Fibroblast of skin of right biceps (primary cell): ENCODE results near the gene DENND5A.
"Not testable (repeated sequence)": the region's sequence is repeated elsewhere in the genome, so short reads cannot be mapped to it uniquely, and the experiment has no call there.

Experiments used
- DNase-seq: peaks from one replicate; pipeline ENCODE4 v3.0.0-alpha.2; 2013

The DENND5A gene

DNA sequence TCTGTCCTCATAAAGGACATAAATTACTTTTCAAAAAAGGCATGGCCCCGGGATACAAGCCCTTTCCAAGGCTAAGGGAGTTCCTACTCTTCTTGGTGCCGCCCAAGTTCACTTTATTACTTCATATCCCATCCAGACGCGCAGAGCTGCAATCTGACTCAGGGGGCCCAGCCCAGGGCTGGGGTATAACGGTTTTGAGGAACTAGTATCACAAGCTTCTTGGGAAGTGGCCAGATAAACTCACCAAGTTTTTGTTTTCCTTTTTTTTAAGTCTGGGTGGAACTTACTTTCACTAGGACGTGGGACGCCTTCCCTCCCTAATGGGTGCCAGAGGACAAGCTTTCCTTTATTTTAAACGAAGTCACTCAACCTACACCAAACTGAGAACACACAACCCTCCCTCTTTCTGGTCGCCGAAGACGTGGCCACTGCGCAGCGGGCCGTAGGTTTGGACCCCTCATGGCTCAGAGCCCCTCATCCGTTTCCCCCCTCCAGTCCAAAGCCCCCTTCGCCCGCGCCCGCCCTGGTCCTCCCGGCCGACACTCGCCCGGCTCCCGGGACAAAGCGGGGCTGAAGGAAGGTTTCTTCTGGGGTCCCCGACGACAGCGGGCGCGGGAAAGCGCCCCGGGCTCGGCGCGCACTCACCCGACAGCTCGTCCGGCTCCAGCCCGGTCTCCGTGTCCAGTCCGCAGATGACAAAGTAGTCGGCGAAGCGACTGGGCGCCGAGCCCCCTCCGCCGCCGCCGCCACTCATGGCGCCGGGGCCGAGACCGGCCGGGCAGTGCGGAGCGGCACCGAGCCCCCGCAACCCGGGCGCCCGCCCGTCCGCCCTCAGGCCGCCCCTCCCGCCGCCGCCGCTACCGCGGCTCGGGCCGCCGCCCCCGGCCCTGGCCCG lies 587 bp downstream of the DENND5A start:
- DNase-seq: peak; percentile 88

DNA sequence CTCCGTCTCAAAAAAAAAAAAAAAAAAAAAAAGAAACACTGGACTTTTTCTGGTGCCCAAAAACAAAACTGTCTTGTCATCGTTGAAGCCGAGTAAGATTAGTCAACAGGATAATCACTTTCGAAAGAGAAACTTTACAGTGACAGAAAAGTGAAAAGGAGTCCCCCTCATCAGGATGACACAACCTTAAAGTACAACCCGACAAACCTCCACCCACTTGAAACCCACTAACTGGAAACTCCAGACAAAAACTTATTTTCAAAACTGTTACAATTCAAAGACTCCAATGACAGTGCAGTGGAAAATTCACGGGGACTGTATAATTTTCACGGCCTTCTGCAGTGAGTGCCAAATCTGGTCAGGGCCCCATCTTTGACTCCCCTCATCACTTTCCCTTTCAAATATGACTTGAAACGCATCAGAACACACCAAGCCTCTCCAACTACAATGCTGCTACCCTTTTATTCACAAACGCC lies 1.3 kb downstream of the DENND5A start:
- DNase-seq: peak; percentile 41

DNA sequence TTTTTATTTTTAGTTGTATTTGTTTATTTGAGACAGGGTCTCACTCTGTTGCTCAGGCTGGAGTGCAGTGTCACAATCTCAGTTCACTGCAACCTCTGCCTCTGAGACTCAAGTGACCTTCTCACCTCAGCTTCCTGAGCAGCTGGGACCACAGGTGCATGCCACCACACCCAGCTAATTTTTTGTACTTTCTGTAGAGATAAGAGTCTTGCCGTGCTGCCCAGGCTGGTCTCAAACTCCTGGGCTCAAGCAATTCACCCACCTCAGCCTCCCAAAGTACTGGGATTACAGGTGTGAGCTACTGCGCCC lies 4.4 kb downstream of the DENND5A start:
- DNase-seq: not testable (repeated sequence)

DNA sequence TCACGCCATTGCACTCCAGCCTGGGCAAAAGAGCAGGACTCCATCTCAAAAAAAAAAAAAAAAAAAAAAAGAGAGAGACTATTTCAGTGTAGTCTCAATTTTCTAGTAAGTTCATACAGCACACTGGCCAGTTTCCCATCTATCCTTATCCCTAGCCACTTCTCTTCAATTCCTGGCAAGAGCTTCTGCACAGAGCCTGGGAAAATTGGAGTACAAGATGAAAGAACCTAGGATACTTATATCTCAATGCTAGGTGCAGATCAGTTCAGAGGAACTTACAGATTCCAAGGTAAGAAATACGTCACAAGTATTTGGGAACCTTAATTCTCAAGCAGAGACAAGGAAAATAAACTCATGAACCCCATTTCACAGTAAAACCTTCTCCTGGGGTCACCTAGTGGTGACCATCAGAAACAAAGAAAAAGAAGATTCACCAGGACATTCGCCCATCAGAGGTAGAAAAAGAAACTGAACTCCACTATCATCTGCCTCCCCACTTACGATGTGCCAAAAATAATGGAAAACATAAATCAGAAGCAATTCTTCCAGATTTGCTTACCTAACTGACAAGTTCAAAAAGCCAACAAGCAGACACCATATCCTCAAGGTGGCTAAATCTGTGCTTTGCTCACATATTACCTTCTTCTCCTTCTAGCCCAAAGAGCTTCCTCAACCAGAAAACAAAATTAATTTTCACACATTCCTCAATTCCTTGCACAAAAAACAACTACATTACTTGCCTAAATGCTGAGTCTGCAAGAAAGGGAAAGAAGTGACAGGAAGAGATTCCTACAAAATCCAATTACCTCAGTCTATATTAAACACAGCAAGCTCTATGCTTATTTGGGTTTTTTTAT lies 4.9 kb downstream of the DENND5A start:
- DNase-seq: no peak

DNA sequence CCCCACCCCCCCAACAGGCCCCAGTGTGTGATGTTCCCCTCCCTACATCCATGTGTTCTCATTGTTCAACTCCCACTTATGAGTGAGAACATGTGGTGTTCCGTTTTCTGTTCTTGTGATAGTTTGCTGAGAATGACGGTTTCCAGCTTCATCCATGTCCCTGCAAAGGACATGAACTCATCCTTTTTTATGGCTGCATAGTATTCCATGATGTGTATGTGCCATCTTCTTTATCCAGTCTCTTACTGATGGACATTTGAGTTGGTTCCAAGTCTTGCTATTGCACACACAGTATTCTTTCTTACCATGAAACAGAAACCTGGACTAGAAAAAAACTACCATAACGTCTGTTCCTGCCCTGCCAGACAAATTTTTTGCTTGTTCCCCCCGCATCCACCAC lies 6.9 kb downstream of the DENND5A start:
- DNase-seq: not testable (repeated sequence)

DNA sequence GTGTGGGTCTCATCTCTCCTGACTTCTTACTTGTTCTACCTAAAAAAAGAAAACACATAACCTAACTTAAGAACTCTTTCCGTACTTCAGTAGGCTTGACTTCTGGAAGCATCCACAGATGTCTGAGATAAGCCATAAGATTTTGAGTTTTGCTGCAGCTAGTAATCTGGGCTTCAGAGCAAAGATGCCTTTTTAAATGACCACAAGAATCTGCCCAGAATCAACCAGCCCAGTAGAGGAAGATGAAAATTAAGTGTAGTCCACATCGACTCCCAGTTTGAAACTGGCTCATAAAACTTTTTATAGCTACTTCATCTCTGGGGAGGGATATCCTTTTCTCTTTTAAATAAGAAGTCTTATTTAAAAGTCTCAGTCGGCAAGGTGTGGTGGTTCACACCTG lies 10.7 kb downstream of the DENND5A start:
- no peak for DNase-seq

DNA sequence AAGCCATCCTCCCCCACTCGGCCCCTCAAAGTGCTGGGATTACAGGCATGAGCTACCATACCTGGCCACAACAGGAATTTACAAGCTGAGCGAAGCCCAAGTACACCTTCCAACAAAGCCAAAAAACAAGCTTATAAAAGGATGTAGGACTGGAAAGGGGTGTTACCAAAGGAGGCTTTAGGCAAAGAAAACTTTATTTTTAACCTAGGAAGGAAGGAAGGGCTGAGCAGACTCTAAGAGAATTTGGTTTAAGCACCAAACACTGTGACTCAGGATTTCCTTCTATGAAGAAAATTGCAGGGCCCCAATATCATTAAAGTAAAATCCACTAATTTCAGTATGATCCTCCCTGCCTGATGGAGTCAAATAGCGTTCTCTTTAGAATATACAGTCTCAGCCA lies 12.1 kb downstream of the DENND5A start:
- DNase-seq: no peak

DNA sequence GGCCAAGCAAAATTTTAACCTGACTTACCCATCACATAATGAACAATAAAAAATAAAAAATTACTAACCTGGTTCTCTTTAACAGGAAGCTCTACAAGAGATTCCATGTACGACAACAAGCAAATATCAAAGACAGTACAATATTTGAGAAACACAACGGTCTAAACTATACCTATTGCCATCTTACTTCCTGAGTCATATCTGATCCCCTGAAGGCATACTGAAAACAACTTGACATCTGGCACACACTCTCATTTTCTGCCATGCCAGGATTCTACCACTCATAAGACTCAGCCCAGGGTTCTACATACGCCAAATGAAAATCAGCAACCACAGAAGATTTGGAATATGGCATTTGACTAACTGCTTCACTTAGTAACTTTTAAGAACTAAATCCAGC lies 13.8 kb downstream of the DENND5A start:
- DNase-seq: no peak

DNA sequence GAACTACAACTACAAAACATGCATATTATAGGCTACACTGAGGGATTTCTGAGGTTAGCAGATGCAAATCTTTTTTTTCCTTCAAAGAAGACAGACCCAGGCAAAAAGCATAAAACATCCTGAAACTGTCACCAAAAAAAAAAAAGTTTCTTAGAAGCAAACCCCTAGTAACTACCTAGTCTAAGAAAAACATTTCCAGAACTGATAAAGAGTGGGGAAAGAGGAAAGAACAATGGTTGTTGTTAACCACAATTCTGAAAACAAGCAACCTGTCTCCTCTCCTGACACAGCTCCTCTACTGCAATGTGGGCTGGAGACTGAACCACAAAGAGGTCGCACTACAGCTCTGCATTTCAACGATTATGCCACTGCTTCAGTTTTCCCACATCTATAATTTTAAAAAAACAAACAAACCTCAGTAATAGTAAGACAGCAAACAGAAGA lies 15.0 kb downstream of the DENND5A start:
- DNase-seq: no peak

DNA sequence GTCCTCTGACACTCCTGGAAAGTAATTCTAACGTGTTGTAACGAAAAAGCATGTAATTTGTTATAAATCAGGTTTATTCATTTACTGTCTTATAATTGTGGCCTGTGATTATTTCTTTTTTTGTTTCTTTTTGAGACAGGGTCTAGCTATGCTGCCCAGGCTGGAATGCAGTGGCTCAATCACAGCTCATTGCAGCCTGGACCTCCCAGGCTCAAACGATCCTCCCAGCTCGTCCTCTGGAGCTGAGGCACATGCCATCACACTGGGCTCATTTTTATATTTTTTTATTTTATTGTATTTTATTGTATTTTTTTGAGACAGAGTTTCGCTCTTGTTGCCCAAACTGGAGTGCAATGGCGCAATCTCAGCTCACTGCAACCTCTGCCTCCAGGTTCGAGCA lies 15.9 kb downstream of the DENND5A start:
- no peak for DNase-seq

DNA sequence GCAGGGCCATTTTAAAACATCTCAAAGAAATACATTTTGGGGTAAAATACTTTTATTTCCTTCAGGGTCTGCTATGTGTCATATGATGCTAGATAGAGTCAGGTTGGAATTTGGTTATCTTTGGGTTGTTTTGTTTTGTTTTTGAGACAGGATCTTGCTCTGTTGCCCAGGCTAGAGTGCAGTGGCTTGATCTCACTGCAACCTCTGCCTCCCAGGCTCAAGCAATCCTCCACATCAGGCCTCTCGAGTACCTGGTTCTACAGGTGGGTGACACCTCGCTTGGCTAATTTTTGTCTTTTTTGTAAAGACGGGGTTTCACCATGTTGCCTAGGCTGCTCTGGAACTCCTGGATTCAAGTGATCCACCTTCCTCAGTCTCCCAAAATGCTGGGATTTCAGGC lies 17.3 kb downstream of the DENND5A start:
- DNase-seq: no peak

DNA sequence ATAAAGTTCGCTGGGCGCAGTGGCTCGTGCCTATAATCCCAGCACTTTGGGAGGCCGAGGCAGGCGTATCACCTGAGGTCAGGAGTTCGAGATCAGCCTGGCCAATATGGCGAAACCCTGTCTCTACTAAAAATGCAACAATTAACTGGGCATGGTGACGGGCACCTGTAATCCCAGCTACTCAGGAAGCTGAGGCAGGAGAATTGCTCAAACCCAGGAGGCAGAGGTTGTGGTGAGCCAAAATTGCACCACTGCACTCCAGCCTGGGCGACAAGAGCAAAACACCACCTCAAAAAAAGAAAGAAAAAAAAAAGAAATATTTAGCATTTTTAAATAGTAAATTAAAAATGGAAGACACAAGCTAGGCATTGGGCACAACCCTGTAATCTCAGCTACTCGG lies 28.9 kb downstream of the DENND5A start:
- not testable (repeated sequence) for DNase-seq

DNA sequence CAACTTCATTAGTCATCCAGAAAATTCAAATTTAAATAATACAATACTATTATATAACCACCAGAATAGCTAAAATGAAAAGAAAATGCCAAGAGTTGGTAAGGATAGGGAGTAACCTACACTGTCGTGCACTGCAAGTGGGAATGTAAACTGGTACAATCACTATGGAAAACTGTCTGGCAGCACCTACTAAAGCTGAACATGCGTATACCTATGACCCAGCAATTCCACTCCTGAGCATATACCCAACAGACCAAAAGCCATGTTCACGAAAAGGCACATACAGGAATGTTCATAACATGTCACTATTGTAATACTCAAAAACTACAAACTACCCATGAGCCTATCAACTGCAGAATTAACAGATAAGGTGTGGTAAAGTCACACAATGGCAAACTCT lies 32.7 kb downstream of the DENND5A start:
- DNase-seq: no peak

DNA sequence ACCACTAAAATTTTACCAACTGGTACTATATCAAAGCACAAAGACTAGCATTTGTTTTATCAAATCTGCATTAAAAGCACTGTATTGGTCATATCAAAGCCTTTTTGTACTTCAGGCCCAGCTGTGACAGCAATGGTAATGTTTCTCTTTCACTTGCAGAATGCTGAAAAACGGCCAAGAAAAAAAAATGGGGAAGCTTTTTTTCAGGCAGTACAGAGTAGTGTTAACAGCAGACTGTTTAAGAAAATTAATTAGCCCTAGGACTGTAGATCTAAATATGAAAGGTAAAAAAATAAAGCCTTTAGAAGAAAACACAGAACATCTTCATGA lies 33.3 kb downstream of the DENND5A start:
- DNase-seq: peak; percentile 44

DNA sequence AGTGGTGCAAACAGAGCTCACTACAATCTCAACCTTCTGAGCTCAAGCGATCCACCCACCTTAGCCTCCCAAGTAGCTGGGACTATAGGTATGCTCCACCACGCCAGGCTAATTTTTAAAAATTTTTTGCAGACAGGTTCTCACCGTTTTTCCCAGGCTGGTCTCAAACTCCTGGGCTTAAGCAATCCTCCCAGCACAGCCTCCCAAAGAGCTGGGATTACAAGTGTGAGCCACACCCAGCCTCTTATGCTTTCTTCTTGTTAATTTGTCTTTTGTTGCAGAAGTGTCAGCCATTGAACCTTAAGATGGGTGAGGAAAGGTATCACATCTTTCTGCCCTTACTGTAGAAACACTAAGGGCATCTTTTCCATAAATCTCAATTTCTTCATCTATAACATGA lies 34.9 kb downstream of the DENND5A start:
- no peak for DNase-seq

DNA sequence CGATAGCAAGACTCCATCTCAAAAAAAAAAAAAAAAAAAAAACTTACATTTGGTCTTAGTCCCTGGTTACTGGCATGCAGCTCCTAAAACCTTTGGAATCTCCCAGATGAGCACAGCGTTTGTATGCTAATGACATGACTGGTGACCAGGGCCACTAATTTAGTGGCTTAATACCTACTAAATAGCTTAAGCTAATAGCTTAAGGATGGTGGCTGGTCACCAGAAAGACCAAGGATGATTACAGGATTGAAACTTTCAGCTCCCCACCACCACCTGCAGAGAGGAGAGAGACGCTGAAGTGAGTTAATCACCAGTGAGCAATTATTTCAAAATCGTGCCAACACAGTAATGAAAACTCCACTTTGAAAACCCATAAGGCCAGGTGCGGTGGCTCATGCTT lies 37.1 kb downstream of the DENND5A start:
- DNase-seq: no peak

DNA sequence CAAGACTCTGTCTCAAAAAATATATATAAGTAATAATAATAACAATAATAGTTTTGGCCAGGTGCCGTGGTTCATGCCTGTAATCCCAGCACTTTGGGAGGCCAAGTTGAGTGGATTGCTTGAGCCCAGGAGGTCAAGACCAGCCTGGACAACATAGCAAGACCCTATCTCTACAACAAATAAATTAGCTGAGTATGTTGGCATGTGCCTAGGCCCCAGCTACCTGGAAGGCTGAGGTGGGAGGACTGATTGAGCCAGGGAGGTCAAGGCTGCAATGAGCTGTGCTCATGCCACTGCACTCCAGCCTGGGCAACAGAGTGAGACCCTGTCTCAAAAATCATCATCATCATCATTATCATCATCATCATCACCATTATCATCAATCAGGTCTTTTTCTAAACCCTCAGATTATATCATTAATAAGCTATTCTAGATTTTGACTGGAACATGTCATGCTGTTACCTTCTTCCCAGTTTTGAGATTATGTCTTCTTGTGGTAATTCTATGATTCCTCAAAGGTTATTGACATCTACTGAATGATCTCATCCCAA lies 39.3 kb downstream of the DENND5A start:
- no peak for DNase-seq

DNA sequence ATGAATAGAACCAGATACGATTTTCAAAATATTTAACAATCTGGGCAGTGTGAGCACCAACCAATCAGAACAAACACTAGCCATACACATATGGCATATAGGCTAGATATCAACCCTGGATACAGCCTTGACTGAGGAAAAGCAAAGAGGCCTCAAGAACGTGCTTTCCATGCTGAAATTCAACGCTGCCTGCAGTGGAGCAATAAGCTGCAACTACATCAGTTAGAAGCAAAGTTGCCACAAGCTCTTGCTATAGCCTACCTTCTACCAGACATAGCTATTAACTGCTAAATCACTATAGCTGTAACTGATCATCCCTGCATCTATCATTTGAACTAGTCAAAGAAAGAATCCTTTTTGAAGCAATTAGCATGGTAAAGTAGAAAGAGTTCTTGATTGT lies 42.5 kb downstream of the DENND5A start:
- DNase-seq: no peak

DNA sequence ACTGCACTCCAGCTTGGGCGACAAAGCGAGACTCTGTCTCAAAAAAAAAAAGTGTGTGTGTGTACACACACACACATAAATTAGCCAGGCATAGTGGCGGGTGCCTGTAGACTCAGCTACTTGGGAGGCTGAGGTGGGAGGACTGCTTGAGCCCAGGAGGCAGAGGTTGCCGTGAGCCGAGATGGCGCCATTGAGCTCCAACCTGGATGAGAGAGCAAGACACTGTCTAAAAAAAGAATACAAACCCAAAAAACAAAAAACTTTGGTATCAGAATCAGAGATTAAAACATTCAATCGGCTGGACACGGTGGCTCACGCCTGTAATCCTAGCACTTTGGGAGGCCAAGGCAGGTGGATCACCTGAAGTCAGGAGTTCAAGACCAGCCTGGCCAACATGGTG lies 44.3 kb downstream of the DENND5A start:
- not testable (repeated sequence) for DNase-seq

DNA sequence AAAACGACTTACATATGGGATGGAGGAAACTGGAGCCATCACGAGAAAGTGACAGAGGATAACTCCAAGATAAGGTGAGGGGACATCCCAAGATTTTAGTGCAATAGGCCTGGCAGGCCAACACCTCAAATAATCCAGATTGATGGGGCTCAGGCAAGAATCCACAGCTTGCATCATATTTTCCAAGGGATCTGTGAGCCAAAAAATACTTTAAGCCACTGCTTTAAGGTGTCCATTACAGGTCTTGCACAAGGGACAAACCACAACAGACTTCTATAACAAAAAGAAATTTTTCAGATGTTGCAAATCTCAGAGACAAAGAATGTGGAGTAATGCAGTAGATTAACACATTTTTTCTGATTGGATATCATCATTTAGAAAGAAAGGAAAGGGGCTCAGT lies 45.6 kb downstream of the DENND5A start:
- peak; percentile 88 for DNase-seq

DNA sequence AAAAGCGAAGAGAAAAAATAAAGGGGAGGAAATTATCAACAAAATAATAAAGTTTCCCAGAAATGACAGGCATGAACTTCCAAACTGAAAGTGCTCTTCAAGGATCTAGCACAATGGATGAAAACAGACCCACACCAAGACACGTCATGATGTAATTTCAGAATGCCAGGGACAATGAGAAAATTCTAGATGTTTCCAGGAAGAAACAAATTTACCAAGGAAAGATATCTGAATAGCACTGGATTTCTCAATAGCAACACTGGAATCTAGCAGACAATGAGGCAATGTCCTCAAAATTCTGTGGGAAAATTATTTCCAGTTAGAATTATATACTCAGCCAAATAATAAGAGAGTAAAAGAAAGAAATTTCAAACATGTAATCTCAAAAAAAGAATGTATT lies 46.0 kb downstream of the DENND5A start:
- peak; percentile 70 for DNase-seq

DNA sequence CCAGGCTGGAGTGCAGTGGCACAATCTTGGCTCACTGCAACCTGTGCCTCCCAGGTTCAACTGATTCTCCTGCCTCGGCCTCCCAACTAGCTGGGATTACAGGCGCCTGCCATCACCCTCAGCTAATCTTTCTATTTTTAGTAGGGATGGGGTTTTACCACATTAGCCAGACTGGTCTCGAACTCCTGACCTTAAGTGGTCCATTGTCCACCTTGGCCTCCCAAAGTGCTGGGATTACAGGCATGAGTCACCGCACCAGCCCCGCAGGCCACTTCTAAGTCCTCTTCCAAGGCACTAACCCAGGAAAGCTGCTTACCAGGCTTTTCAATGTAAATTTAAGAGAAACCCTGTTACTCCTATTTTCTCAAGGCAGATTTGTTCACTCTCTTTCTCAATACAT lies 50.4 kb downstream of the DENND5A start:
- no peak for DNase-seq

DNA sequence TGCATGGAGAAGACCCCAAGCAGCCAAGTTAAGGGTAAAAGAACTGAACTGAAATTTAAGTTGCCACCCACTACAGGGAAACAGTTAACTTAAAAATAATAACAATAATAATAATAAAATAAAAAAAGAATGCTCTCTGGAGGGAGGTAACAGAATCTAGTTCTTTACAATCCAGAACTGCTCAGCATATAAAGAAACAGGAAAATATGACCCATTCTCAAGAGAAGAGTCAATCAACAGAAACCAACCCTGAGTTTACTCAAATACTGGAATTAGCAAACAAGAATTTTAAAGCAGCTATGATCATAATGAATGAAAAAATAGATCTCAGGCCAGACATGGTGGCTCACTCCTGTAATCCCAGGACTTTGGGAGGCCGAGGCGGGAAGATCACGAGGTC lies 53.8 kb downstream of the DENND5A start:
- no peak for DNase-seq

DNA sequence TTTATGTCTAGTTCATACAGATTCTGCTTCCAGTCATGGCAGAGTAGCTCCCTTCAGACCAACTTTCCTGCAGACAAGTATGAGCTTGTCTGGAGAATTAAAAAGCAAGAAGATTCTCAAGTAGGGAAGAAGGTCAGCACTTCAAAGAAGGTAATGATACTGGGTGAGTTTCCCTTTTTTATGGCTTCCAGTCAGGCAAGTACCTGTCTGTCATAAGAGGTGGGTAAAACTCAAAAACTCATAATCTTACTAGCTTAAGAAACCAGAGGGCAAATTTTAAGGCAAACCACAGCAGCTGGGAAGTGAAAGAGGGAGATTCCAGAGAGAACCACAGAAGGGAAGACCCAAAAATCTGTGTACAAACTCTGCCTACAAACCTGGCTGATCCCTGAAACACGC lies 54.2 kb downstream of the DENND5A start:
- DNase-seq: no peak
